ENCODE data around the gene F3.
"Not testable (repeated sequence)": the region's sequence is repeated elsewhere in the genome, so short reads cannot be mapped to it uniquely, and the experiment has no call there.

F3 gene

DNA sequence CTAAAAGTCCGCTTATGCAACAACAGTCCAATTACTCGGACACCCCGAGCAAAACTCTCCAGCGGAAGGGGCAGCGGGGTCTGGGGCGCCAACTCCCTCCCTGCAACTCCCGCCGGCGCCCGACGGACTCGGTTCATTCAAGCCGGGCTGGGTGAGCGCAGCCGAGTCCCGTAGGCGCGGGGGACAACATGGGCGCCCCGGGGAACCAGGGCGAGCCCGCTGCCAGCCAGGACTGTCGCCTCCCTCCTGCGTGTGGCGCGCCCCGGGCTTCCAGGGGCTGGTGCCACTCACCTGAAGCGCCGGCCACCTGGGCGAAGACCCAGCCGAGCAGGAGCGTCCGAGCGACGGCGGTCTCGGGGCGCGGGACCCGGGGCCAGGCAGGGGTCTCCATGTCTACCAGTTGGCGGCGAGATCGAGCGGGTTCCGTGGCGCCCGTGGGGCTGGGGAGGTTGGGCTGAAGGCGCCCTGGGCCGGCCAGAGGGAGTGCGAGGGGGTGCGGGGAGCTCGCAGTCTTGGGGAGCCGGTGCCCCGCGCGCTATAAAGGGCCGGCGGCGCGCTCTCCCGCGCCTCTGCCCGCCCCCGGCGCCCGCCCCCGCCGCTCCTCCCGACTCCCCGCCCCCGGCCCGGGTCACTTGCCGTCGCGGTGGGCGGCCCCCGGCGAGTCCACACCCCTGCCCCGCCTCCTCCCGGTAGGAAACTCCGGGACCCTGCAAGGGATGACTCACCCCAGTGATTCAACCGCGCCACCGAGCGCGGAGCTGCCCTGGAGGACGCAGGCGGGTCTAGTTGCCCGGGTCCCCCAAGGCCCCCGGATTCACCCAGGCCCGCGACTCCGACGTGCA lies at the start of gene F3:
TSS of gene F3 (minus strand) at position 514 of the 842 bp plus-strand sequence. CDS start at position 391, 123 bp downstream.
- no peak for DNase-seq (ENCODE audit: low read depth)

GRCh38 chr1:94590203-94591137 lies 48.9 kb upstream of the F3 start:
- no peak for DNase-seq (ENCODE audit: low read depth)

- no peak for DNase-seq (ENCODE audit: low read depth)
These were observed 48.2 kb upstream of the F3 start for GRCh38 chr1:94589728-94590127.

- no peak for DNase-seq (ENCODE audit: low read depth)
These were observed 41.0 kb upstream of the F3 start for GRCh38 chr1:94582565-94582964.

DNA sequence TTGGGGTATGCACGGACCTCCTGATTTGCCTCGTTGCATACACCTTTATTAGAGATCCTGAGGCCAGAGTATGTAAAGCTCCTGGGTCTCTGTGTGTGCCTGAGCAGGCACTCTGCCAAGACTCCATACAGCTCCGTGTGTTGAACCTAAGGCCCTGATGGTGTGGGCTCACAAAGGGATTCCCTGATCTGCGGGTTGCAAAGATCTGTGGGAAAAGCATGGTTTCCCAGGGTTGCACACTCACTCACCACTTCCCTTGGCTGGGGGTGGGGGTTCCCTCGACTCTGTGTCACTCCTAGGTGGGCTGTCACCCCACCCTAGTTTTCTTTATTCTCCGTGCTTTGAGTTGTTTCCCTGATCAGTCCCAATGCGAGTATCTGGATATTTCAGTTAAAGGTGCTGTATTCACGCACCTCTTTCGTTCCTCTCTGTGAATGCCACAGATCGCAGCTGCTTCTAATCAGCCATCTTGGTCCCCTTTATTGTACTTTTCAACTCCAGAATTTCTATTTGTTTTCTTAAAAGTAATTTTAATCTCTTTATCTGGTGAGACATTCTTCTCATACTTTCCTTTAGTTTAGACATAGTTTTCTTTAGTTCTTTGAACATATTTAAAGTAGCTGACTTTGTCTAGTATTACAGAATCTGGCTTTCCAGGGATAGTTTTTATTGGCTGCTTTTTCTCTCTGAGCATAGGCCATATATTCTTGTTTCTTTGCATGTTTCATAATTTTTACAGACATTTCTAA lies 39.0 kb upstream of the F3 start:
- no peak for DNase-seq (ENCODE audit: low read depth)

GRCh38 chr1:94579876-94580294 lies 38.3 kb upstream of the F3 start:
- no peak for DNase-seq (ENCODE audit: low read depth)

GRCh38 chr1:94578856-94579255 lies 37.3 kb upstream of the F3 start:
- DNase-seq (ENCODE audit: low read depth) = no peak

GRCh38 chr1:94573917-94574316 lies 32.4 kb upstream of the F3 start:
- not testable (repeated sequence) for DNase-seq (ENCODE audit: low read depth)

GRCh38 chr1:94572780-94573179 lies 31.2 kb upstream of the F3 start:
- DNase-seq (ENCODE audit: low read depth) = no peak

GRCh38 chr1:94570965-94571364 lies 29.4 kb upstream of the F3 start:
- DNase-seq (ENCODE audit: low read depth) = not testable (repeated sequence)

GRCh38 chr1:94568806-94569205 lies 27.2 kb upstream of the F3 start:
- DNase-seq (ENCODE audit: low read depth) = not testable (repeated sequence)

GRCh38 chr1:94567975-94568607 lies 26.5 kb upstream of the F3 start:
- DNase-seq (ENCODE audit: low read depth) = not testable (repeated sequence)

GRCh38 chr1:94566436-94566835 lies 24.9 kb upstream of the F3 start:
- not testable (repeated sequence) for DNase-seq (ENCODE audit: low read depth)

GRCh38 chr1:94565901-94566300 lies 24.3 kb upstream of the F3 start:
- DNase-seq (ENCODE audit: low read depth) = no peak

DNA sequence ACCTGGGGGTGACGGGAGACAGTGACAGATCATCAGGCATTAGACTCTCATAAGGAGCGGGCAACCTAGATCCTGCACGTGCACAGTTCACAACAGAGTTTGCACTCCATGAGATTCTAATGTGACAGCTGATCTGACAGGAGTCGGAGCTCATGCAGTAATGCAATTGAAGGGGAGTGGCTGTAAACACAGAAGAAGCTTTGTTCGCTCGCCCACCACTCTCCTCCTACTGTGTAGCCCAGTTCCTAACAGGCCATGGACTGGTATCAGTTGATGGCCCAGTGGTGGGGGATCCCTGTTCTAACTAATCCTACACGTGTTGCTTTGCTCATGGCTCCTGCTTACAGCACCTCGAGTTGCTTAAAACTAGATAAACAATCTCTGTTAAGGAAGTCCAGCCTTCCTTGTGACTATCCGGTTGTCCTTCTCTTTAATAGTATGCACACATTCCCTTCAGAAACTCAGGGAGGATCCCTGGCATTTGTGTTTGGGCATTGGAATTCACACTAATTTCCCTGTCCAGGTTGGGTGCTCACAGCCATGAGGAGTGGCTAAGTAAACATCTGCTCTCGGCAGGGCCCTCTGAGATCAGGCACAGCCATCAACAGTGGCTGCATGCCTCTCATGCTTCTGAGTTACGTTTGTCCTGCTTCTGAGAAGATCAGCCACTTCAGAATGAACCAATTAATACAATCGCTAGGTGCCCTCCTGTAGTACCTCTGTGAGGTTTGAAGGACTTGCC lies 21.1 kb upstream of the F3 start:
- no peak for DNase-seq (ENCODE audit: low read depth)

DNA sequence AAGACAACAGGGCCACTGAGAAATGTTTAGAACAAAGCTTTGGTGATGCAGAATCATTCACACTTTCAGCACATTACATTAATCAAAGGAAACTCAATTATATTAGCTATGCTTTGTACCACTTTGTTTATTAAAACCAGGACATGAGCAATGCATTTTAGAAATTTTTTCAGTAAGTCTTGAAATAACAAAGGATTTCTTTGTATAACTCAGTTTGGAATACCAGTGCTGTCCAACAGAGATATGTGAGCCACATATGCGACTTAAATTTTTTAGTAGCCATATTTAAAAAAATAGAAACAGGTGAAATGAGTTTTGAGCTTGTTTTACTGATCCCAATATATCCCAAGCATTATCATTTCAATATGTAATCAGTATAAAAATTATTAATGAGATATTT lies 18.8 kb upstream of the F3 start:
- DNase-seq (ENCODE audit: low read depth) = no peak

DNA sequence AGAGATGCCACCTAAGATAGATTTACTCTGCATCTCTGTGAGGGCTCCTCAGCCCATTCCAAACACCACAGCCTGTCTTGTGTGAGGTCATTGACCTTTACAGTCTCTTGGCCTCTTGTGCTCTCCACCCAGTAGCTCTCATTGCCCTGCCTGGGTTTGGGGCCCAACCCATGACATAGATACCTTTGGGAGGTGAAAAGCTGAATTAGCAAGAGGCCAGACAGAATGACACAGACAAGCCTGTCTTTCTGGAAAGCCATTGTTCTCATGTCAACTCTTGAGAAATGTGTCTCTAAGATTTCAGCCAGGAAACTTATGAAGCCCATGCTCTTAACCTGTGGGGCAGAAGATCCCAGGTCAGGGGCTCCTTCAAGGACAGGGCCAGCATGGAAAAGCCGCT lies 18.4 kb upstream of the F3 start:
- no peak for DNase-seq (ENCODE audit: low read depth)

GRCh38 chr1:94555091-94555490 lies 13.5 kb upstream of the F3 start:
- no peak for DNase-seq (ENCODE audit: low read depth)

GRCh38 chr1:94554580-94554979 lies 13.0 kb upstream of the F3 start:
- no peak for DNase-seq (ENCODE audit: low read depth)

DNA sequence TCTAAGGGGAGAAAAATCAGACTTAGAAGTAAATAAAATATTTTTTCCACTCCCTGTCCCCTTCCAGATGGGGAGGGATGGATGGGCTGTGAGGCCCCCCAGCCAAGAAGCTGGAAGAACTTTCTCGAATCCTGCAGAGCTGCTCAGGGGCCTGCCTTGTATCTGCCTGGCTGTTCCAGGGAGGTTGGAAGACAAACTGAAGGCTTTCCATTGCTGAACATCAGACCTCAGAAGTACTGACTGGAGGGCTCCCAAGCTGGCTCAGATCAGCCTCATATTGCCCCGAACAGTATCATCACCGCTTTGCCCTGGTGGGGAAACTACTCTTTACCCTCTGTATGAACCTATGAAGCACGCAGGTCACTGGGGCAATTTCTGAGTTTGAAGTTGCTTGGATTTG lies 12.4 kb upstream of the F3 start:
- DNase-seq (ENCODE audit: low read depth) = no peak

GRCh38 chr1:94553323-94553730 lies 11.8 kb upstream of the F3 start:
- no peak for DNase-seq (ENCODE audit: low read depth)

All from CMK (cell line).